GM10248 (cell line): ENCODE data around the gene BICDL1.

Experiments used
- CTCF ChIA-PET: fragments of 300-600 bp; sonication (Branson Sonifier 250); formaldehyde crosslinking; extraction: SDS; loops from one replicate; lab custom pipeline; 2021; ENCODE audit warnings: antibody characterized with exemption; lab: Yijun Ruan, JAX
- POLR2A ChIA-PET: fragments of 350-650 bp; sonication (Branson Sonifier 250); formaldehyde crosslinking; extraction: SDS; loops from one replicate; lab custom pipeline; 2020; ENCODE audit warnings: antibody characterized with exemption; lab: Yijun Ruan, JAX
- DNase-seq: peaks from one replicate; pipeline ENCODE4 v3.0.0; 2012; ENCODE audit errors: extremely low spot score
- CTCF ChIP-seq: IDR thresholded peaks from 2 replicates; pipeline ENCODE4 v1.5.1; 2012; ENCODE audit warnings: mild to moderate bottlenecking, low read depth; ENCODE audit errors: extremely low read depth, missing control alignments, control extremely low read depth

Gene BICDL1

GRCh38 chr12:120056739-120057138, 67.7 kb downstream of the BICDL1 start:
- CTCF ChIA-PET = no interaction called here
- POLR2A ChIA-PET = no interaction called here
- no peak for DNase-seq
- no peak for TF ChIP-seq CTCF

GRCh38 chr12:120060196-120060595, 71.2 kb downstream of the BICDL1 start:
- DNase-seq = no peak
- ChIA-PET POLR2A (no interaction called here), CTCF (no interaction called here)
- TF ChIP-seq CTCF = no peak

- ChIA-PET POLR2A (no interaction called here), CTCF (no interaction called here)
- DNase-seq = no peak
- no peak for TF ChIP-seq CTCF
Observed at GRCh38 chr12:120060717-120061116, 71.7 kb downstream of the BICDL1 start.

- POLR2A ChIA-PET = no interaction called here
- CTCF ChIA-PET = no interaction called here
- TF ChIP-seq CTCF = no peak
- DNase-seq = no peak
Observed at GRCh38 chr12:120061575-120062214, 72.7 kb downstream of the BICDL1 start.

- no peak for TF ChIP-seq CTCF
- CTCF ChIA-PET = no interaction called here
- no peak for DNase-seq
- POLR2A ChIA-PET = no interaction called here
Observed at GRCh38 chr12:120062976-120063579, 74.0 kb downstream of the BICDL1 start.

- POLR2A ChIA-PET = no interaction called here
- no peak for DNase-seq
- CTCF ChIA-PET = interaction anchor here (0.8 to 1.5 kb wide), 2 partner anchors 9 to 23 kb away, joined by 3 to 5 read pairs; no protein-coding TSS in a partner anchor
- TF ChIP-seq CTCF = no peak
Observed at GRCh38 chr12:120064054-120064940, 75.3 kb downstream of the BICDL1 start.
